ENCODE data around the gene ATP8B3. TPM values are rescaled to one million over a fixed set of nuclear protein-coding genes. Genes with fewer than 3 reads are reported as not detected.

ATP8B3 gene
- total and polyA plus RNA-seq, 10 of the 15 experiments (the other 5 are each of a cell fraction or from before 2014, with no cell fraction given) = 0.13 to 1.7 (median 0.52) TPM

DNA sequence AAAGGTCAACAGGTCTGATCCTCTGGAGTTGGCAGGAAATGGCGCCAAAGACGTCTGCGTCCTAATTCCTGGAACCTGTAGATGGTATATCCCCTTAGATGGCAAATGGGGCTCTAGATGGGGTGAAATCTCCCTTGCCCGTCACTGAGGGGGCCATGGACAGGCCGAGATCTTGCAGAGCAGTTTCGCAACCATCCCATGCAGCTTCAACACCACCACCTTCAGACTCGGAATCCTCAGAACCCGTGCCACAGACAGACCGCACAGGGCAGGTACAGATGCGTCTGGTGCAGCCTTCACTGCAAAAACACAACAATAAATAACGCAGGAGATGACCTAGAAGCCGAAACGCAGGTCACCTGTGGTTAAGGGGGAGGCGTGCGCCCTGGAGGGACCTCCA is 18.5 kb upstream of the ATP8B3 start (continued):
- TF ChIP-seq, protein P1, sequence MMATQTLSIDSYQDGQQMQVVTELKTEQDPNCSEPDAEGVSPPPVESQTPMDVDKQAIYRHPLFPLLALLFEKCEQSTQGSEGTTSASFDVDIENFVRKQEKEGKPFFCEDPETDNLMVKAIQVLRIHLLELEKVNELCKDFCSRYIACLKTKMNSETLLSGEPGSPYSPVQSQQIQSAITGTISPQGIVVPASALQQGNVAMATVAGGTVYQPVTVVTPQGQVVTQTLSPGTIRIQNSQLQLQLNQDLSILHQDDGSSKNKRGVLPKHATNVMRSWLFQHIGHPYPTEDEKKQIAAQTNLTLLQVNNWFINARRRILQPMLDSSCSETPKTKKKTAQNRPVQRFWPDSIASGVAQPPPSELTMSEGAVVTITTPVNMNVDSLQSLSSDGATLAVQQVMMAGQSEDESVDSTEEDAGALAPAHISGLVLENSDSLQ (IDR thresholded peaks at IDR 0.05) = no peak
- no peak for TF ChIP-seq SRF (IDR thresholded peaks at IDR 0.05; ENCODE audit: low read depth in 2 of 2, low read length in 2 of 2)

DNA sequence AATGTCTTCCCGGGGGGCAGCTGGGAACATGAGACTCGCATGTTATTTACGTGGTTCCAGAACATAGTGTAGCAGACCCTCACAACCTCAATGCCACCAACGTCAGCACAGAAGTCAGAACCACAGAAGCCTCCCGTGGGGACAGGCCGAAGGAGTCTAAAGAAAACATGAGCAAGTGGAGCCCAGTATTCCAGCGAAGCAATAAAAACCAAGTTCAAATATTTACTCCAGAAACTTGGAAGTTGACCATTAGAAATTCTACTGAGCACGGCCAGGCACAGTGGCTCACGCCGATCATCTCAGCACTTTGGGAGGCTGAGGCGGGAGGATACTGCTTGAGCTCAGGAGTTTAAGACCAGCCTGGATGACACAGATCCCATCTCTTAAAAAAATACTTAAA is 17.9 kb upstream of the ATP8B3 start:
- ATAC-seq (no peak), FAIRE-seq (no peak), DNase-seq (ENCODE audit: low read depth, low spot score) (no peak)
- SMC1A ChIA-PET (ENCODE audit: uncharacterized antibody, unreplicated experiment) = no interaction called here
- H3K9ac ChIP-seq (ENCODE audit: control insufficient read depth, insufficient read depth, low read length) = no peak overlapping the region
- no peak overlapping the region for H3K27ac ChIP-seq (ENCODE audit: control insufficient read depth, insufficient read depth)
- no peak for TF ChIP-seq CREB1 (IDR thresholded peaks at IDR 0.05; ENCODE audit: low read depth)
- no peak overlapping the region for H2AFZ ChIP-seq (ENCODE audit: control insufficient read depth, low read depth, low read length)
- POLR2A ChIA-PET = no interaction called here
- BruUV-seq (replicated peaks) = no TSS peak
- H3K4me1 ChIP-seq (ENCODE audit: control insufficient read depth, insufficient read depth, low read length) = no peaks in the 10 kb centered on the region
- RAD21 ChIA-PET (ENCODE audit: unreplicated experiment) = no interaction called here
- H3K4me3 ChIP-seq = no peak overlapping the region
- no peaks in the 10 kb centered on the region for H3K9me3 ChIP-seq (replicated peaks; ENCODE audit: control insufficient read depth, insufficient read depth, low read length)
- H3K36me3 ChIP-seq (ENCODE audit: control insufficient read depth in 2 of 2, insufficient read depth in 2 of 2, low read length in 1 of 2) = peaks cover 2 to 4% of the 10 kb centered on the region in 2 experiments; a peak in 3 of 4 replicates
- intact Hi-C loops (cut with micrococcal nuclease; ENCODE audit: unreplicated experiment) = no loop called here
- 89% methylated on average over 11 of the region's 11 CpGs for WGBS (ENCODE audit: insufficient coverage, insufficient replicate concordance, low lambda C conversion rate, missing lambda C conversion rate)
- no peaks in the 10 kb centered on the region for H3K27me3 ChIP-seq (replicated peaks in 1 of 2; ENCODE audit: control insufficient read depth in 2 of 2, insufficient read depth in 2 of 2, low read length in 1 of 2)
- H4K20me1 ChIP-seq (ENCODE audit: control insufficient read depth, insufficient read depth) = no peaks in the 10 kb centered on the region
- in situ Hi-C loops (cut with MboI) = no loop called here
- H3K4me2 ChIP-seq (ENCODE audit: control insufficient read depth, insufficient read depth) = no peak overlapping the region
- CTCF ChIA-PET = interaction anchor here (0.6 to 2.7 kb wide), 3 partner anchors 8 to 239 kb away, joined by 3 to 19 read pairs (median 3); no protein-coding TSS in a partner anchor
- no peaks in the 10 kb centered on the region; the same call in none of the 2 replicates for H3K79me2 ChIP-seq (ENCODE audit: control insufficient read depth, insufficient read depth, low read length)

Measured in GM12878 (cell line).